ENCODE results near the gene CAND2. TPM values are rescaled to one million over a fixed set of nuclear protein-coding genes. Genes with fewer than 3 reads are reported as not detected.

Gene CAND2
- polyA plus RNA-seq, 3 donors, result not detected

DNA sequence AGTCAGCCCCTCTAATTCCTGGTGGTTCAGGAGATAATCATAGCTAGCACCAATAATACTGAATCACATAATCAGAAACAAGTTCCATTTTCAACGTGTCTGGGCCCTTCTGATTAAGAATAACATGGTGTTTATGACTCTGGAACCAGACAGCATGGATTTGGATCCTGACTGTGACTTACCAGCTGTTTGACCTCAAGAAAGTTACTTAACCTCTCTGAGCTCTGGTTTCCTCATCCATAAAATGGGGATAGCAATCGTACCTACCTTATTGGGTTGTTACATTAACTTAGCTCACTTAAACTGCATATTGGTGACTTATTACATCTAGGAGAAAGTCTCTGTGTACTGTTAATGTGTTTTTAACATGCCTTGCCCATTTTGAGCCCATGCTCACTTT is 26.7 kb upstream of the CAND2 start:
- peaks cover 0 to 8% (median 4%) of the 10 kb centered on the region in 3 donors for H3K27me3 Mint-ChIP-seq (ENCODE audit: low read depth in 3 of 3)

DNA sequence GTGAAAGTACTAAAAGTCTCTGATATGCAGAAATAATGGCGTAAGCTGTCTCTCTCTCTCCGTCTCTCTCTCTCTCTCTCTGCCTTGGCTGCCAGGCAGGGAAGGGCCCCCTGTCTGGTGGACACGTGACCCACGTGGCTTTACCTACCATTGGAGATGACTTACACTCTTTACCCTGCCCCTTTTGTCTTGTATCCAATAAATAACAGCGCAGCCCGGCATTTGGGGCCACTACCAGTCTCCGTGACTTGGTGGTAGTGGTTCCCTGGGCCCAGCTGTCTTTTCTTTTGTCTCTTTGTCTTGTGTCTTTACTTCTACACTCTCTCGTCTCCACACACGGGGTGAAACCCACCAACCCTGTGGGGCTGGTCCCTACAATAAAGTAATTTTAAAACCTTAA is 25.2 kb upstream of the CAND2 start:
- no peak overlapping the region for H3K27ac ChIP-seq (ENCODE audit: low read depth in 1 of 2, low read length in 2 of 2)
- no peak for DNase-seq
- no peaks in the 10 kb centered on the region for H3K9me3 ChIP-seq (replicated peaks in 1 of 2; ENCODE audit: control insufficient read depth in 1 of 2, insufficient read depth in 1 of 2, low read length in 2 of 2)
- TF ChIP-seq, protein P1, sequence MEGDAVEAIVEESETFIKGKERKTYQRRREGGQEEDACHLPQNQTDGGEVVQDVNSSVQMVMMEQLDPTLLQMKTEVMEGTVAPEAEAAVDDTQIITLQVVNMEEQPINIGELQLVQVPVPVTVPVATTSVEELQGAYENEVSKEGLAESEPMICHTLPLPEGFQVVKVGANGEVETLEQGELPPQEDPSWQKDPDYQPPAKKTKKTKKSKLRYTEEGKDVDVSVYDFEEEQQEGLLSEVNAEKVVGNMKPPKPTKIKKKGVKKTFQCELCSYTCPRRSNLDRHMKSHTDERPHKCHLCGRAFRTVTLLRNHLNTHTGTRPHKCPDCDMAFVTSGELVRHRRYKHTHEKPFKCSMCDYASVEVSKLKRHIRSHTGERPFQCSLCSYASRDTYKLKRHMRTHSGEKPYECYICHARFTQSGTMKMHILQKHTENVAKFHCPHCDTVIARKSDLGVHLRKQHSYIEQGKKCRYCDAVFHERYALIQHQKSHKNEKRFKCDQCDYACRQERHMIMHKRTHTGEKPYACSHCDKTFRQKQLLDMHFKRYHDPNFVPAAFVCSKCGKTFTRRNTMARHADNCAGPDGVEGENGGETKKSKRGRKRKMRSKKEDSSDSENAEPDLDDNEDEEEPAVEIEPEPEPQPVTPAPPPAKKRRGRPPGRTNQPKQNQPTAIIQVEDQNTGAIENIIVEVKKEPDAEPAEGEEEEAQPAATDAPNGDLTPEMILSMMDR (IDR thresholded peaks at IDR 0.05), result no peak
- H3K4me1 Mint-ChIP-seq, result peaks cover 3% of the 10 kb centered on the region
- 94% methylated on average over 5 of the region's 9 CpGs for WGBS (ENCODE audit: insufficient coverage)
- H4K20me1 ChIP-seq (ENCODE audit: insufficient read depth, low read length), result no peaks in the 10 kb centered on the region
- intact Hi-C loops (cut with micrococcal nuclease), result no loop called here
- H3K27me3 ChIP-seq (ENCODE audit: control insufficient read depth in 2 of 2, insufficient read depth in 2 of 2, low read length in 2 of 2), result no peaks in the 10 kb centered on the region
- H2AFZ ChIP-seq (ENCODE audit: insufficient read depth, low read depth, low read length, poor library complexity, severe bottlenecking), result no peak overlapping the region
- peaks cover 0 to 8% (median 5%) of the 10 kb centered on the region in 3 donors for H3K27me3 Mint-ChIP-seq (ENCODE audit: low read depth in 3 of 3)
- H3K36me3 Mint-ChIP-seq, result no peaks in the 10 kb centered on the region
- no peaks in the 10 kb centered on the region for H3K9me3 Mint-ChIP-seq
- H3K4me2 ChIP-seq (replicated peaks; ENCODE audit: extremely low read depth, low read length, poor library complexity, severe bottlenecking), result no peak overlapping the region
- no peak overlapping the region for H3K4me3 Mint-ChIP-seq
- H3K36me3 ChIP-seq (replicated peaks in 1 of 2; ENCODE audit: control insufficient read depth in 1 of 2, insufficient read depth in 2 of 2, low read length in 2 of 2), result no peaks in the 10 kb centered on the region
- no peak overlapping the region for H3K9ac ChIP-seq (ENCODE audit: insufficient read depth, low read length, poor library complexity, severe bottlenecking)
- H3K79me2 ChIP-seq (ENCODE audit: insufficient read depth, low read length), result no peaks in the 10 kb centered on the region
- H3K4me1 ChIP-seq (ENCODE audit: control insufficient read depth in 1 of 2, insufficient read depth in 2 of 2, low read length in 2 of 2), result no peaks in the 10 kb centered on the region
- peak overlapping the region in 1 of 7 donors; percentile 50 for H3K27ac Mint-ChIP-seq
- H3K4me3 ChIP-seq (replicated peaks in 1 of 3; ENCODE audit: low read depth in 2 of 3, low read length in 3 of 3), result no peak overlapping the region

More for the DNA sequence above, 26.7 kb upstream of the CAND2 start:
- Mint-ChIP-seq H3K27ac (no peak overlapping the region), H3K36me3 (no peaks in the 10 kb centered on the region), H3K4me1 (peaks cover 3% of the 10 kb centered on the region), H3K9me3 (no peaks in the 10 kb centered on the region), H3K4me3 (no peak overlapping the region)
- TF ChIP-seq, protein P1 (IDR thresholded peaks at IDR 0.05), result no peak
- Histone ChIP-seq H3K4me1 (ENCODE audit: control insufficient read depth in 1 of 2, insufficient read depth in 2 of 2, low read length in 2 of 2) (no peaks in the 10 kb centered on the region), H3K4me2 (replicated peaks; ENCODE audit: extremely low read depth, low read length, poor library complexity, severe bottlenecking) (no peak overlapping the region), H3K9me3 (replicated peaks in 1 of 2; ENCODE audit: control insufficient read depth in 1 of 2, insufficient read depth in 1 of 2, low read length in 2 of 2) (no peaks in the 10 kb centered on the region), H3K36me3 (replicated peaks in 1 of 2; ENCODE audit: control insufficient read depth in 1 of 2, insufficient read depth in 2 of 2, low read length in 2 of 2) (no peaks in the 10 kb centered on the region), H2AFZ (ENCODE audit: insufficient read depth, low read depth, low read length, poor library complexity, severe bottlenecking) (no peak overlapping the region), H3K27ac (ENCODE audit: low read depth in 1 of 2, low read length in 2 of 2) (no peak overlapping the region), H4K20me1 (ENCODE audit: insufficient read depth, low read length) (no peaks in the 10 kb centered on the region), H3K79me2 (ENCODE audit: insufficient read depth, low read length) (no peaks in the 10 kb centered on the region), H3K9ac (ENCODE audit: insufficient read depth, low read length, poor library complexity, severe bottlenecking) (no peak overlapping the region), H3K4me3 (replicated peaks in 1 of 3; ENCODE audit: low read depth in 2 of 3, low read length in 3 of 3) (no peak overlapping the region), H3K27me3 (ENCODE audit: control insufficient read depth in 2 of 2, insufficient read depth in 2 of 2, low read length in 2 of 2) (no peaks in the 10 kb centered on the region)
- 83% methylated on average over 1 of the region's 2 CpGs for WGBS (ENCODE audit: insufficient coverage)
- DNase-seq, result no peak
- intact Hi-C loops (cut with micrococcal nuclease), result no loop called here
